ENCODE results near the gene RSRC1. TPM values are rescaled to one million over a fixed set of nuclear protein-coding genes. Genes with fewer than 3 reads are reported as not detected.
"Not testable (repeated sequence)": the region's sequence is repeated elsewhere in the genome, so short reads cannot be mapped to it uniquely, and the experiment has no call there.

The RSRC1 gene
- total RNA-seq, 2 experiments from 2014 or later = 42.9 to 48.9 TPM

DNA sequence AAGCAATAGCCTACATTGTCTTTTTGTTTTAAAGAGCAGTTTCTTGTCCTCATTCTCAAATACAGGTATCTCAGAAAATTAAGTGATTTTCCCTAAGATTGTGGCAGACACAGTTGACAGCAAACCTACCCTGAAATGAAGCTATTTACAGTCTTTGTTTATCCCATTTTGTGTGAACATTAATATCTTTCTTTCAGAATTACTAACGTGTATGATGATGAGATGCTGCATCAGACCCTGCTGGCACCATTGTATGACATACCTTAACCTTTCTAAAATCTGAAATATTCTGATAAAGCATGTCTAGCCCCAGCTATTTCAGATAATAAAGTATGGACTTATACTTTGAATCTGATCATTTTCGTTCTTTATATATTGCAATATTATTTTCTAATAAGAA, 185.9 kb downstream of the RSRC1 start:
- no peak overlapping the region for H3K4me3 Mint-ChIP-seq
- H3K27me3 Mint-ChIP-seq = no peaks in the 10 kb centered on the region
- H3K4me1 Mint-ChIP-seq = no peaks in the 10 kb centered on the region
- no peak for ATAC-seq (ENCODE audit: low read depth)
- H3K36me3 Mint-ChIP-seq = peaks cover 1% of the 10 kb centered on the region
- DNase-seq = no peak
- POLR2A ChIA-PET = no interaction called here
- H3K27ac Mint-ChIP-seq = no peak overlapping the region
- no peaks in the 10 kb centered on the region for H3K9me3 Mint-ChIP-seq

DNA sequence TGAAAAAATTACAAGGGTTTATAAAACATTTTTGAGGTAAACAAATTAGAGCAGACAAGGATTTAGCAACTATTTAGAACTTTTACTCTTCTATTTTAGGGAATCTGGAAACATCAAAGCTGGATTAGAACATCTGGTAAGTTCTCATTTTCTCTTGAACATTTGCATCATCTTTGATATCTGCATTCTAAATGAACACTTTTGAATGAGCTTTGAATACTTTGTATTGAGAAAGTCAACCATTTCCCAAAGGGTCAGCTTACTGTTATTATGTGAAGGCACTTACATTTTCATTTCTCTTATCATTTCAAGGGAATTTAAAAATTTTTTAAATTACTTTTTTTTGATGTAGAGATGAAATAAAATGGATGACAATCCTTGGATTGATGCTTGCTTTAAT, 188.1 kb downstream of the RSRC1 start:
- no peak for ATAC-seq (ENCODE audit: low read depth)
- DNase-seq = no peak
- H3K27ac Mint-ChIP-seq = no peak overlapping the region
- H3K4me1 Mint-ChIP-seq = no peaks in the 10 kb centered on the region
- no peaks in the 10 kb centered on the region for H3K9me3 Mint-ChIP-seq
- no peak overlapping the region for H3K4me3 Mint-ChIP-seq
- POLR2A ChIA-PET = interaction anchor here (0.7 kb wide), 1 partner anchor 755 kb away, joined by 3 read pairs; no protein-coding TSS in a partner anchor
- H3K36me3 Mint-ChIP-seq = peaks cover 1% of the 10 kb centered on the region
- no peaks in the 10 kb centered on the region for H3K27me3 Mint-ChIP-seq

DNA sequence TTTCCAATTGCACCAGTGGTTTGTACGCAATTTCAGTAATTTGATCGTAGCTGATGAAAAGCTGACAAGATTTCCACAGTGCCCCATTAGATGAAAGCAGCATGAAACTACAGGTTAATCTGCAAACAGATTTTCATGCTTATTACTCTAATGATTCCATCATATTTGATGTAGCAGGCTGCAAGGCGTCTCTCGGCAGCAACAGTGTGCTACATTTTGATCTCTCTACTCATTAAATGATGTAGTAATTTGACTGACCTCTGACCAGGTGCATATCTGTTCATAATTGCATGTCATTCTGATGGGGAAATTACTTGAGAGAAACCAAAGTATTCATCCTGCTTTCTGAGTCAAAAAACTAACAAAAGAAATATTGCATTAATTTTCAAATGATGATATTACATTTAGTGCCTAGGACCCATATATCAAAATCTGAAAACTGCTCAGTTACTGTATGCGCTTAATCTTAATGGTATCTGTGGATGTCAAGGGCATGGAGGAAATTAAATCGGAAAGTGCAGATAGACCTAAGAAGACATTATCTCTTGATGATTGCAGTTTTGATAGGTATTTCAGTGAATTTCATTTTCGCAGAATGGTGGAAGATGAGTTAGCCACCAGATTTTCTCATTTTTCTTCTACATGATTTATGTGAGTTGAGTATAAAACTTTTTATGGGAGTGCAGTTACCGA, 198.5 kb downstream of the RSRC1 start:
- POLR2A ChIA-PET = no interaction called here
- H3K4me1 Mint-ChIP-seq = no peaks in the 10 kb centered on the region
- H3K27me3 Mint-ChIP-seq = peaks cover 2% of the 10 kb centered on the region
- DNase-seq (no peak), ATAC-seq (ENCODE audit: low read depth) (no peak)
- no peak overlapping the region for H3K27ac Mint-ChIP-seq
- no peaks in the 10 kb centered on the region for H3K36me3 Mint-ChIP-seq
- H3K4me3 Mint-ChIP-seq = no peak overlapping the region
- H3K9me3 Mint-ChIP-seq = no peaks in the 10 kb centered on the region

DNA sequence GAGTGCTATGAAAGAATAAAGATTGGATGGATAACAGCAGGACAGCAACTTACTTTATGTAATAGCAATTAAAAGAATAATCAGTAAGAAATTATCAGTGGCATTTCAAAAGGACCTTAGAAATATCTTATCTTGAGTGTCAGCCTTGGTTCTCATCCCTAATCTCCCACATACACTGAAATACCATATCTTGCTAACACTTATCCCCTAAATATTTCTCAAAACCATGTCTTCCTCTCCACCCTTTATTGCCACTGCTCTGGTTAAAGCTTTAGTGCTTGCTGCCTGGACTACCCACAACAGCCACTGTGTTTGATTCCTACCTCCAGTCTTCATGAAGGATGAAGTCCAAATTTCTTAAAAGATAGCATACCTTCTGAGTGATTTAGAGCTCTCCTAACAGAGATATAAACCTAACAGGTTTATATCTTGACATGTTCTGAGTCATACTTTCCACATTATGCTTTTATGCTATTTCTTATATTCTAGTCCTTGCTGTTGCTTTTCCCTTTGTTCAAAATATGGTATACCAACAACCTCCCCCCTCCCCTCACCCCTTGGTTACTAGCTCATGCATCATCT, 202.8 kb downstream of the RSRC1 start:
- Mint-ChIP-seq H3K36me3 (peaks cover 2% of the 10 kb centered on the region), H3K4me3 (no peak overlapping the region), H3K27me3 (peaks cover 2% of the 10 kb centered on the region), H3K9me3 (no peaks in the 10 kb centered on the region), H3K27ac (no peak overlapping the region), H3K4me1 (no peaks in the 10 kb centered on the region)
- DNase-seq (no peak), ATAC-seq (ENCODE audit: low read depth) (no peak)
- POLR2A ChIA-PET = no interaction called here

DNA sequence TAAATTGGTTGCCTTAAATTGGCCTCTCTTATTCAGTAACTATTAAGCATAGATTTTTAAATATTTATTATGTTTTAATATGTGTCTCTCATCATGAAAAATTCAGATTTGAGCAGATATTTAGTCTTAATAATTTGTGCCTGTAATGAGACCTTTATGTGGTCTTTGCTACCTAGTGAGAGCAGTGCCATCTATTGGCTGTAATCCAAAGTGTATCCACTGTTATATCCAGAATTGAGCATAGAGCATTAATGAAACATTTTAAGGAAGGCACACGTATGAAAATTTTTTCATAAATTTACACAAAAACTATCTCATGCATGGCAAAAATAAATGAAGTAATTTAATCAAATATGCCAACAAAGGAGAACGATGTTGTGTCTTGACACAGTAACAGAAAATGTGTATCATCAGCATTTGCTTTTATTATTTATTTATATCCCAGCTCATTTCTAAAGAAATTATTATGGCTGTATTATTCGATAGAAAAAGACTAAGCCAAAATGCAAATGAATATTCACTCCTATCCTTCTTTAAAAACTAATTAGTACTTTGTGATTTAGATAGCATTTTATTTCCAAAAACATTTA, 203.5 kb downstream of the RSRC1 start:
- H3K4me1 Mint-ChIP-seq = no peaks in the 10 kb centered on the region
- H3K4me3 Mint-ChIP-seq = no peak overlapping the region
- H3K36me3 Mint-ChIP-seq = peaks cover 2% of the 10 kb centered on the region
- DNase-seq (no peak), ATAC-seq (ENCODE audit: low read depth) (no peak)
- H3K9me3 Mint-ChIP-seq = no peaks in the 10 kb centered on the region
- POLR2A ChIA-PET = no interaction called here
- no peak overlapping the region for H3K27ac Mint-ChIP-seq
- peaks cover under 1% of the 10 kb centered on the region for H3K27me3 Mint-ChIP-seq

DNA sequence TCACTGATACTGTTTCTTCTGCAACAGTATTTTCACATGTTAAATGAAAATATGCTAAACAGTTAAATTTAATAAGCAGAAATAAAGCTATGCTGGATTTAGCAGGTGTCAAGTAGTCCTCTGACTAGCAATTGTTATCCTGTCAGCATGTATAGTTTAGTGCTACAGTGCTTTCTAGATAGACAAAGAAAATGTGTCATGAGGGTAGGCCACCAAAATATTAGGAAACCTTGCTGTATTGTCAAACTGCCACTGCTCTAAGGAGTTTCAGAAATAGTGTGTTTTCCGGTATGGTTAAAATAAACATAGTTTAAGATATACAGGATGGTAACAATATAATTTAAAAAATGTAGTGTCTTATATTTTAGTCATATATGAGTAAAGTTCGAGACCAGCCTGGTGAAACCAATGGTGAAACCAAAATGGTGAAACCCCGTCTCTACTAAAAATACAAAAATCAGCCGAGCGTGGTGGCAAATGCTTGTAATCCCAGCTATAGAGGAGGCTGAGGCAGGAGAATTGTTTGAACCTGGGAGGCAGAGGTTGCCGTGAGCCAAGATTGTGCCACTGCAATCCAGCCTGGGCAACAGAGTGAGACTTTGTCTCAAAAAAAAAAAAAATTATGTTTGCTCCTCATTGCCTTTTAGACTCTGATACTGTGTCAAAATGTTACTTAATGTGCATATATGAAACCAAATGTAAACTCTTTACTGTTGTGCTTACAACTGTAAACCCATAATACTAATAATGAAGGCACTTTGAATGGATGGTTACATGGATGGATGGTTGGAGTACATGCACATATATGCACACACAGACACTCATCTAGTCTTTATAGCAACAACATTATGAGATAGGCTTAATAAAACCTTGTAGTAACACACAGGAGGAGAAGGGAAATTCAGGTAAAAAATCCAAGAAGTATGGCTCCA, 204.8 kb downstream of the RSRC1 start:
- DNase-seq (no peak), ATAC-seq (ENCODE audit: low read depth) (no peak)
- Mint-ChIP-seq H3K4me3 (no peak overlapping the region), H3K27me3 (no peaks in the 10 kb centered on the region), H3K27ac (no peak overlapping the region), H3K4me1 (no peaks in the 10 kb centered on the region), H3K9me3 (no peaks in the 10 kb centered on the region), H3K36me3 (peaks cover 2% of the 10 kb centered on the region)
- POLR2A ChIA-PET = no interaction called here

DNA sequence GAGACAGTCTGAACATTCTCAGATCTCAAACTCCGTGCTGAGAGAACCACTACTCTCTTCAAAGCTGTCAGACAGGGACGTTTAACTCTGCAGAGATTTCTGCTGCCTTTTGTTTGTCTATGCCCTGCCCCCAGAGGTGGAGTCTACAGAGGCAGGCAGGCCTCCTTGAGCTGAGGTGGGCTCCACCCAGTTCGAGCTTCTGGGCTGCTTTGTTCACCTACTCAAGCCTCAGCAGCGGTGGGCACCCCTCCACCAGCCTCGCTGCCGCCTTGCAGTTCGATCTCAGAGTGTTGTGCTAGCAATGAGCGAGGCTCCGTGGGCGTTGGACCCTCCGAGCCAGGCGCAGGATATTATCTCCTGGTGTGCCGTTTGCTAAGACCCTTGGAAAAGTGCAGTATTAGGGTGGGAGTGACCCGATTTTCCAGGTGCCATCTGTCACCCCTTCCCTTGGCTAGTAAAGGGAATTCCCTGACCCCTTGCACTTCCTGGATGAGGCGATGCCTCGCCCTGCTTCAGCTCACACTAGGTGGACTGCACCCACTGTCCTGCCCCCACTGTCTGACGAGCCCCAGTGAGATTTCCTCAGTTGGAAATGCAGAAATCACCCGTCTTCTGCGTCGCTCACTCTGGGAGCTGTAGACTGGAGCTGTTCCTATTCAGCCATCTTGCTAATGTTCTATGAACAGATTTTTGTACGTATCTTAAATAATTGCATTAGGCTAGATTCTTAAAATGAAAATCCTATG, 220.0 kb downstream of the RSRC1 start:
- H3K27ac Mint-ChIP-seq; H3K27me3 Mint-ChIP-seq; DNase-seq; ATAC-seq (ENCODE audit: low read depth); H3K4me3 Mint-ChIP-seq; H3K36me3 Mint-ChIP-seq; POLR2A ChIA-PET; H3K4me1 Mint-ChIP-seq; H3K9me3 Mint-ChIP-seq: not testable (repeated sequence)

DNA sequence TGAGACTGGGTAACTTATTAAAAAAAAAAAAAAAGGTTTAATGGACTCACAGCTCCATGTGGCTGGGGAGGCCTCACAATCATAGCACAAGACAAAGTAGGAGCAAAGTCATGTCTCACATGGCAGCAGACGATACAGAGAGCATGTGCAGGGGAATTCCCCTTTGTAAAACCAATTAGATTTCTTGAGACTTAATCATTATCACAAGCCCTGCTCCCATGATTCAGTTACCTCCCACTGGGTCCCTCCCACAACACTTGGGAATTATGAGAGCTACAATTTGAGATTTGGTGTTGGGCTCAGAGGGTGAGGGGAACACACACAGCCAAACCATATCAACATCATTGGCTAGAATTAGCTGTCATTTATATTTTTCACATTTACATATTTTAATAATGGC, 221.0 kb downstream of the RSRC1 start:
- Mint-ChIP-seq H3K27me3 (no peaks in the 10 kb centered on the region), H3K4me3 (no peak overlapping the region), H3K36me3 (peaks cover 2% of the 10 kb centered on the region), H3K4me1 (peaks cover 2% of the 10 kb centered on the region), H3K27ac (no peak overlapping the region), H3K9me3 (no peaks in the 10 kb centered on the region)
- POLR2A ChIA-PET = no interaction called here
- DNase-seq (no peak), ATAC-seq (ENCODE audit: low read depth) (no peak)

DNA sequence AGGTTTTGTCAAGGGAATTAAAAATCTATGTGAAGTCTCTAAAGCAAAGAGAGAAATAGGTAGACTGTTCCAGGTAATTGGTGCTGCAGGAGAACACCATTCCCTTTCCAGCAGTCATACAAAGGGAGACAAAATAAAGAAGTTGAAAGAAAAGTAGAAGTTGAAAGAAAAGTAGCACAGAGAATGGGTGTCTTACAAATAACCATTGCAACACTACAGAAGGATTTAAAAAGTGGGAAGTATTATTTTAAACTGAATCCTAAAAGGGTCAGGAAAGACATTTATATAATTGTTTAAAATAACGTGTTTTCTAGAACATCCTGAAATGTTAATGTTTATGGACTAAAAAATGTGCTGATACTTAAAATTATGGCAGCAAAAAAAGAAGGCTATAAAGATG, 223.8 kb downstream of the RSRC1 start:
- DNase-seq (no peak), ATAC-seq (ENCODE audit: low read depth) (no peak)
- H3K36me3 Mint-ChIP-seq = peaks cover 2% of the 10 kb centered on the region
- H3K27ac Mint-ChIP-seq = no peak overlapping the region
- no peak overlapping the region for H3K4me3 Mint-ChIP-seq
- H3K9me3 Mint-ChIP-seq = no peaks in the 10 kb centered on the region
- peaks cover 2% of the 10 kb centered on the region for H3K4me1 Mint-ChIP-seq
- no peaks in the 10 kb centered on the region for H3K27me3 Mint-ChIP-seq
- POLR2A ChIA-PET = no interaction called here

DNA sequence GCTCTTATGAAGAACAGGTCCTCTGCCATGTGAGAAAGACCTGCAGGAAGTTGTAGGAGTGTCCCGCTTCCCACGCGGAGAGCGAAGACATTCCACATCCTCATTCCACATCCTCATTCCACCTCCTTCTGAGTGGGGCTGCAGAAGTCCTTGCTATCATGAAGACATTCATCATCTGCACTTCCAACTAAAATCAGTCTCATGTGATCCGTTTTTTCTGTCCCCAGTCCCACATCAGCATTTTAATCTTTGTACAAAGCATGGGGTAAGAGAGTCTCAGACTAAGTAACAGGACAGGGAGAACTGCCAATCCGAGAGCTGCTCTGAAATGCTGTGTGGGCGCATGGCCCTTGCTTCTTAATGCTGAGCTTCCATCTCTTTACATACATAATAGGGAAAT, 227.2 kb downstream of the RSRC1 start:
- no peak overlapping the region for H3K27ac Mint-ChIP-seq
- no peak for ATAC-seq (ENCODE audit: low read depth)
- no peaks in the 10 kb centered on the region for H3K27me3 Mint-ChIP-seq

DNA sequence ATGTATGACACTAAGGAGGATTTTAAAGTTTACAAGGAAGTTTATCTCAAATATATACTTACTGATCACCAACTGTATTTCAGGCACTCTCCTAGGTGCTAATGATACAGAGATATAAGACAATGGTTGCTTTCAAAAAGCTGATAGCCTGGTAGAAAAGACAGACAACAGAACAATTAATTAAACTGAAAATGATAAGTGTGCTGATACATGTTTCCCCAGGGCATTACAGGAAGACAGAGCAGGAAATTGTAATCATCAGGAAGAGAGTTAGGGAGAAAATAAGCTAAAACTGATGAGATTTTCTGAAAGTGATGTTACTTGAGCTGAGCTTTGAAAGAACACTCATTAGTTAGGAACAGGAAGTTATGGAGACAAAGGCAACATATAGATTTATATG, 229.7 kb downstream of the RSRC1 start:
- Mint-ChIP-seq H3K4me3 (no peak overlapping the region), H3K4me1 (peaks cover 2% of the 10 kb centered on the region), H3K27ac (no peak overlapping the region), H3K36me3 (peaks cover 18% of the 10 kb centered on the region), H3K9me3 (peaks cover 13% of the 10 kb centered on the region), H3K27me3 (no peaks in the 10 kb centered on the region)
- POLR2A ChIA-PET = no interaction called here
- no peak for DNase-seq
- no peak for ATAC-seq (ENCODE audit: low read depth)

More for the DNA sequence above, 227.2 kb downstream of the RSRC1 start:
- Mint-ChIP-seq H3K4me1 (peaks cover 2% of the 10 kb centered on the region), H3K4me3 (no peak overlapping the region), H3K9me3 (peaks cover 8% of the 10 kb centered on the region), H3K36me3 (peaks cover 11% of the 10 kb centered on the region)
- POLR2A ChIA-PET = no interaction called here
- DNase-seq = no peak

DNA sequence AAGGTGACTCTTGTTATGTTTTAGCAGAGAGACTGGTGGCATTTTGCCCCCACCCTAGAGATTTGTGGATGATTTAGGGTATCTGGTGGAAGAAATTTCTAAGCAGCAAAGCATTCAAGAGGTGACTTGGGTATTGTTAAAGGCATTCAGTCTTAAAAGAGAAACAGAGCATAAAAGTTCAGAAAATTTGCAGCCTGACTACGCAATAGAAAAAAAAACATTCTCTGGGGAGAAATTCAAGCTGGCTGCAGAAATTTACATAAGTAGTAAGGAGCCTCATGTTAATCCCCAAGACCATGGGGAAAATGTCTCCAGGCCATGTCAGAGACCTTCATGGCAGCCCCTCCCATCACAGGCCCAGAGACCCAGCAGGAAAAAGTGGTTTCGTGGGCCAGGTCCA, 231.1 kb downstream of the RSRC1 start:
- H3K4me3 Mint-ChIP-seq; H3K4me1 Mint-ChIP-seq; H3K27ac Mint-ChIP-seq; ATAC-seq (ENCODE audit: low read depth); DNase-seq; POLR2A ChIA-PET; H3K27me3 Mint-ChIP-seq: not testable (repeated sequence)
- H3K9me3 Mint-ChIP-seq = peaks cover 13% of the 10 kb centered on the region
- H3K36me3 Mint-ChIP-seq = peaks cover 16% of the 10 kb centered on the region

DNA sequence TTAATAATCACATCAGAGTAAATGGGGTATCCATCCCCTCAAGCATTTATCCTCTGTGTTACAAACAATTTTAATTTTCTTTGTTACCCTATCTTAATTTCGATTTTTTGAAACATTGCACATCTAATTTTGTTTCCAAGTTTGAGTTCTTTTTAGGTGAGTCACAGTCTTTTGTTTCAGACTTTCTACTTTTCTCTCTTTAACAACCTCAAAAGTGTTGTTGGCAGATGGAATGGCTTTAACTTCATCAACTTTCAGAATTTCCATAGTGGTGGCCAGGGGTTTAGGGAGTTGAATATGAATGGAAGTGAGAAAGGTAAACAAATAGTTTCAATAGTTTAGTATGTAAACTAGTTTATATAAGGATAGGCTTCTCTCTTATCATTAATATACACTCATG, 238.1 kb downstream of the RSRC1 start:
- Mint-ChIP-seq H3K27me3 (no peaks in the 10 kb centered on the region), H3K4me3 (no peak overlapping the region), H3K4me1 (peaks cover 3% of the 10 kb centered on the region), H3K36me3 (peaks cover 5% of the 10 kb centered on the region), H3K27ac (no peak overlapping the region), H3K9me3 (peaks cover 2% of the 10 kb centered on the region)
- no peak for ATAC-seq (ENCODE audit: low read depth)
- POLR2A ChIA-PET = no interaction called here
- DNase-seq = no peak

Measured in activated naive CD8-positive, alpha-beta T cell treated with anti-CD3 and anti-CD28 coated beads, Interleukin-2, amount 10 ng/mL, durations not matched to agents 7 days and 5 days (primary cell).